Measurements from ENCODE around the gene TSPAN18. TPM values are rescaled to one million over a fixed set of nuclear protein-coding genes. Genes with fewer than 3 reads are reported as not detected.

TSPAN18 gene
- total RNA-seq, 4 donors from 2014 or later, result 31.1 to 74.6 (median 34.7) TPM

- 62% methylated on average over 3 of the region's 3 CpGs; no CpG with 5 or more reads in 1 of the 2 donors for WGBS, 2 donors (ENCODE audit: low coverage in 1 of 2)
These were observed 173.2 kb downstream of the TSPAN18 start for GRCh38 chr11:44899959-44900358.

GRCh38 chr11:44901120-44901633, 174.4 kb downstream of the TSPAN18 start:
- Histone ChIP-seq H3K27me3 (no peaks in the 10 kb centered on the region), H3K4me3 (no peak overlapping the region), H3K27ac (no peak overlapping the region), H3K9me3 (no peaks in the 10 kb centered on the region), H3K4me1 (peaks cover 0 to 22% (median 0%) of the 10 kb centered on the region in 3 donors), H3K36me3 (peaks cover 0 to 21% of the 10 kb centered on the region in 2 donors)
- 80 to 100% methylated on average over 1 of the region's 7 CpGs for WGBS, 2 donors (ENCODE audit: low coverage in 1 of 2)
- no peak for ATAC-seq
- TF ChIP-seq CTCF (IDR thresholded peaks at IDR 0.05) (no peak), POLR2A (IDR thresholded peaks at IDR 0.05) (no peak), POLR2AphosphoS5 (IDR thresholded peaks at IDR 0.05) (no peak), EP300 (IDR thresholded peaks at IDR 0.05) (no peak)

More at GRCh38 chr11:44899959-44900358, 173.2 kb downstream of the TSPAN18 start:
- no peaks in the 10 kb centered on the region for H3K9me3 ChIP-seq
- H3K27me3 ChIP-seq, result no peaks in the 10 kb centered on the region
- H3K4me1 ChIP-seq, result peaks cover 0 to 16% (median 0%) of the 10 kb centered on the region in 3 donors
- peak; percentile 57 for ATAC-seq
- H3K4me3 ChIP-seq, result no peak overlapping the region
- no peak for TF ChIP-seq CTCF (IDR thresholded peaks at IDR 0.05)
- no peak for TF ChIP-seq POLR2A (IDR thresholded peaks at IDR 0.05)
- TF ChIP-seq EP300 (IDR thresholded peaks at IDR 0.05), result no peak
- TF ChIP-seq POLR2AphosphoS5 (IDR thresholded peaks at IDR 0.05), result no peak
- peaks cover 0 to 16% of the 10 kb centered on the region in 2 donors for H3K36me3 ChIP-seq
- peak overlapping the region in 1 of 4 donors; percentile 1 for H3K27ac ChIP-seq

- 84 to 90% methylated on average over 3 to 5 of the region's 5 CpGs for WGBS, 2 donors (ENCODE audit: low coverage in 1 of 2)
- ATAC-seq, result no peak
- H3K27me3 ChIP-seq, result no peaks in the 10 kb centered on the region
- no peaks in the 10 kb centered on the region for H3K9me3 ChIP-seq
- H3K36me3 ChIP-seq, result peaks cover 0 to 28% of the 10 kb centered on the region in 2 donors
- H3K4me1 ChIP-seq, result peaks cover 0 to 25% (median 0%) of the 10 kb centered on the region in 3 donors
- TF ChIP-seq EP300 (IDR thresholded peaks at IDR 0.05) (no peak), CTCF (IDR thresholded peaks at IDR 0.05) (no peak), POLR2AphosphoS5 (IDR thresholded peaks at IDR 0.05) (no peak), POLR2A (IDR thresholded peaks at IDR 0.05) (no peak)
- no peak overlapping the region for H3K4me3 ChIP-seq
- H3K27ac ChIP-seq, result no peak overlapping the region
These were observed 175.0 kb downstream of the TSPAN18 start for GRCh38 chr11:44901786-44902185.

GRCh38 chr11:44903035-44903434, 176.3 kb downstream of the TSPAN18 start:
- 81 to 92% methylated on average over 2 to 3 of the region's 7 CpGs for WGBS, 2 donors (ENCODE audit: low coverage in 1 of 2)
- H3K4me3 ChIP-seq, result no peak overlapping the region
- peaks cover 0 to 25% (median 0%) of the 10 kb centered on the region in 3 donors for H3K4me1 ChIP-seq
- TF ChIP-seq POLR2AphosphoS5 (IDR thresholded peaks at IDR 0.05), result no peak
- no peak for TF ChIP-seq CTCF (IDR thresholded peaks at IDR 0.05)
- TF ChIP-seq EP300 (IDR thresholded peaks at IDR 0.05), result no peak
- TF ChIP-seq POLR2A (IDR thresholded peaks at IDR 0.05), result no peak
- no peaks in the 10 kb centered on the region for H3K9me3 ChIP-seq
- peaks cover 0 to 31% of the 10 kb centered on the region in 2 donors for H3K36me3 ChIP-seq
- no peaks in the 10 kb centered on the region for H3K27me3 ChIP-seq
- H3K27ac ChIP-seq, result no peak overlapping the region
- ATAC-seq, result no peak

GRCh38 chr11:44903518-44903917, 176.8 kb downstream of the TSPAN18 start:
- WGBS, 2 donors (ENCODE audit: low coverage in 1 of 2), result 94 to 97% methylated on average over 2 to 3 of the region's 3 CpGs
- H3K27ac ChIP-seq, result no peak overlapping the region
- H3K36me3 ChIP-seq, result peaks cover 0 to 26% of the 10 kb centered on the region in 2 donors
- TF ChIP-seq EP300 (IDR thresholded peaks at IDR 0.05), result no peak
- H3K4me1 ChIP-seq, result peaks cover 0 to 25% (median 0%) of the 10 kb centered on the region in 3 donors
- no peak for ATAC-seq
- H3K9me3 ChIP-seq, result no peaks in the 10 kb centered on the region
- no peak overlapping the region for H3K4me3 ChIP-seq
- no peaks in the 10 kb centered on the region for H3K27me3 ChIP-seq

Measured in gastroesophageal sphincter (tissue), 4 donors.